Spleen (tissue), 11 donors: ENCODE data around the gene PPP2R5C. TPM values are rescaled to one million over a fixed set of nuclear protein-coding genes. Genes with fewer than 3 reads are reported as not detected.

ENCODE experiments used
- DNase-seq: peaks from one replicate; pipeline ENCODE4 v3.0.0-alpha.2; 2020
- H3K27ac ChIP-seq, 8 donors: fragments of 200-600 bp; sonication (generic) in 7 of 8; 1 replicate in 4 of 8; 2 replicates in 4 of 8; pipeline versions ENCODE4 v1.5.0 to v1.8.0; 2016 to 2021; ENCODE audit warnings: inconsistent platforms in 4 of 8, mild to moderate bottlenecking in 4 of 8, moderate library complexity in 1 of 8
- H3K27me3 ChIP-seq, 7 donors: fragments of 200-600 bp; sonication (generic) in 6 of 7; replicated peaks in 1 of 7; 1 replicate in 4 of 7; 2 replicates in 3 of 7; pipeline versions ENCODE4 v1.5.0 to v1.8.0; 2016 to 2021; ENCODE audit warnings: inconsistent platforms in 3 of 7, mild to moderate bottlenecking in 1 of 7
- H3K36me3 ChIP-seq, 6 donors: fragments of 200-600 bp; sonication (generic) in 5 of 6; 1 replicate in 4 of 6; 2 replicates in 2 of 6; pipeline versions ENCODE4 v1.5.0 to v1.8.0; 2016 to 2021; ENCODE audit warnings: inconsistent platforms in 2 of 6
- H3K4me1 ChIP-seq, 6 donors: fragments of 200-600 bp; sonication (generic) in 5 of 6; 1 replicate in 3 of 6; 2 replicates in 3 of 6; pipeline versions ENCODE4 v1.5.0 to v1.8.0; 2016 to 2021; ENCODE audit warnings: inconsistent platforms in 3 of 6
- H3K4me3 ChIP-seq, 8 donors: fragments of 200-600 bp; sonication (generic) in 7 of 8; 1 replicate in 4 of 8; 2 replicates in 4 of 8; pipeline versions ENCODE4 v1.5.0 to v1.8.0; 2016 to 2021; ENCODE audit warnings: inconsistent platforms in 4 of 8, mild to moderate bottlenecking in 4 of 8, moderate library complexity in 2 of 8
- H3K9me3 ChIP-seq, 8 donors: fragments of 200-600 bp; sonication (generic) in 7 of 8; 1 replicate in 4 of 8; 2 replicates in 4 of 8; pipeline versions ENCODE4 v1.5.0 to v1.8.0; 2016 to 2021; ENCODE audit warnings: inconsistent platforms in 4 of 8
- POLR2A ChIP-seq, 3 donors: fragments of 450-650 bp; IDR thresholded peaks; one replicate each; pipeline ENCODE4 v1.5.1; 2017; ENCODE audit warnings: antibody characterized with exemption in 3 of 3, mild to moderate bottlenecking in 1 of 3
- POLR2AphosphoS5 ChIP-seq, 3 donors: sonication (generic); formaldehyde crosslinking; IDR thresholded peaks; one replicate each; pipeline ENCODE4 v1.5.1; 2017; ENCODE audit warnings: antibody characterized with exemption in 3 of 3
- WGBS, 5 donors: extraction: QIAGEN DNeasy Blood & Tissue Kit in 3 of 5; methylation state at CpG; one replicate each; pipeline versions ENCODE4 v1.1.5 to v1.1.7; 2013 to 2018; 5-methylcytosine and 5-hydroxymethylcytosine counted together
- intact Hi-C: fragments of 100-400 bp; cut with DNase I; formaldehyde crosslinking; loops from one replicate; pipeline ENCODE4 v1.15.0; 2023; ENCODE audit warnings: low total_unique reads
- polyA plus RNA-seq, 3 donors: library from polyadenylated mRNA; stranded (reverse); fragments of 200-250 nt; gene quantifications; one replicate each; pipeline ENCODE4 v1.2.1, GENCODE V29; 2013
- total RNA-seq, 7 donors: library from RNA; depleted of rRNA in 3 of 7; stranded (reverse); fragments of >200 nt in 3 of 7; fragmentation: NEBNext Ultra II Directional in 4 of 7; extraction: Animal tissue kit (Norgen Biotek cat#: 25700) in 4 of 7; gene quantifications; one replicate each; pipeline versions ENCODE4 v1.1.0 to v1.2.1, GENCODE V29; 2016 to 2021
- TF ChIP-seq, protein P1 (sequence below), 11 experiments: fragments of 200-600 bp in 7 of 11; fragments of 450-650 bp in 4 of 11; sonication (generic) in 4 of 11; IDR thresholded peaks in 8 of 11; conservative IDR thresholded peaks in 3 of 11; 1 replicate in 7 of 11; 2 replicates in 4 of 11; pipeline versions ENCODE4 v1.4.0 to v1.8.0; 2016 to 2021; ENCODE audit warnings: antibody characterized with exemption in 11 of 11, inconsistent platforms in 4 of 11, mild to moderate bottlenecking in 1 of 11
- donor health status: healthy with polysubstance abuse.
- donor health status: DM: no; HTN: no; CAD: no; lungs with moderate emphysema.
- donor health status: DM: no; HTN: no; CAD: no.
- donor health status: Bipolar disorder and iron deficiency.
- donor health status: healthy.
- donor health status: DM: no; HTN: no; CAD: no.
- donor health status: DM: yes; HTN: yes; CAD: no.

Gene PPP2R5C
- total and polyA plus RNA-seq, 10 donors = 80.8 to 322 (median 198) TPM

DNA sequence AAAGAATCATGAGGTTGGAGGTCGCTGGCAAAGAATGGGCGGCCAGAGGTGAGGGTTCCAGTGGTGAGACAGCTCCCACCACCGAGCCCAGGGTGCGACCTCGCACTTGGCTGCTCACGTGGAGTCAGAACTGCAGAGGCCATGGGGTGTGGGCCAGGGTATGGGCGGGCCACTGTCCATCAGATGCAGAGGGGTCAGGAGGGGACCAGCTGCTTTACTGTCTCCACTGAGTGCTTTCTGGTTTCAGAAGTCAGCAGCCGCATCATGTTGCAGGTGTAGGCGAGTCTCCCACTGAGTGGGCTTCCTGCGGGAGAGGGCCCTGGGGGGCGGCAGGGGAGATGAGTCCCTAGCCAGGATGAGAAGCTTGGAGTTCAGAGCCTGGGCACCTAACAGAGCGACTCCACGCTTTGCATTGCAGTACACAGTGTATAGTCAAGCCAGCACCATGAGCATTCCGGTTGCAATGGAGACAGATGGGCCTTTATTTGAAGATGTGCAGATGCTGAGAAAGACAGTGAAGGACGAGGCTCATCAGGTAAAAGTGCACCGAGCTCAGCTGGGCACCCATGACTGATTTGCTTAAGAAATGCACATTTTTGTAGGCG is 156.0 kb downstream of the PPP2R5C start:
- Histone ChIP-seq H3K9me3 (no peaks in the 10 kb centered on the region), H3K27ac (no peak overlapping the region), H3K4me3 (no peak overlapping the region), H3K27me3 (no peaks in the 10 kb centered on the region), H3K4me1 (no peaks in the 10 kb centered on the region), H3K36me3 (peaks cover 0 to 97% (median 59%) of the 10 kb centered on the region in 6 donors)
- peak in 2 of 3 donors; percentile 36 to 62 for TF ChIP-seq POLR2AphosphoS5 (IDR thresholded peaks at IDR 0.05)
- TF ChIP-seq, protein P1, sequence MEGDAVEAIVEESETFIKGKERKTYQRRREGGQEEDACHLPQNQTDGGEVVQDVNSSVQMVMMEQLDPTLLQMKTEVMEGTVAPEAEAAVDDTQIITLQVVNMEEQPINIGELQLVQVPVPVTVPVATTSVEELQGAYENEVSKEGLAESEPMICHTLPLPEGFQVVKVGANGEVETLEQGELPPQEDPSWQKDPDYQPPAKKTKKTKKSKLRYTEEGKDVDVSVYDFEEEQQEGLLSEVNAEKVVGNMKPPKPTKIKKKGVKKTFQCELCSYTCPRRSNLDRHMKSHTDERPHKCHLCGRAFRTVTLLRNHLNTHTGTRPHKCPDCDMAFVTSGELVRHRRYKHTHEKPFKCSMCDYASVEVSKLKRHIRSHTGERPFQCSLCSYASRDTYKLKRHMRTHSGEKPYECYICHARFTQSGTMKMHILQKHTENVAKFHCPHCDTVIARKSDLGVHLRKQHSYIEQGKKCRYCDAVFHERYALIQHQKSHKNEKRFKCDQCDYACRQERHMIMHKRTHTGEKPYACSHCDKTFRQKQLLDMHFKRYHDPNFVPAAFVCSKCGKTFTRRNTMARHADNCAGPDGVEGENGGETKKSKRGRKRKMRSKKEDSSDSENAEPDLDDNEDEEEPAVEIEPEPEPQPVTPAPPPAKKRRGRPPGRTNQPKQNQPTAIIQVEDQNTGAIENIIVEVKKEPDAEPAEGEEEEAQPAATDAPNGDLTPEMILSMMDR (IDR thresholded peaks at IDR 0.05 in 8 of 11, conservative IDR thresholded peaks at IDR 0.05 in 3 of 11) = no peak
- TF ChIP-seq POLR2A (IDR thresholded peaks at IDR 0.05) = no peak
- WGBS, 5 donors = 73 to 89% (median 84%) methylated on average over 14 to 17 of the region's 17 CpGs
- peak; percentile 45 for DNase-seq
- intact Hi-C loops = no loop called here

DNA sequence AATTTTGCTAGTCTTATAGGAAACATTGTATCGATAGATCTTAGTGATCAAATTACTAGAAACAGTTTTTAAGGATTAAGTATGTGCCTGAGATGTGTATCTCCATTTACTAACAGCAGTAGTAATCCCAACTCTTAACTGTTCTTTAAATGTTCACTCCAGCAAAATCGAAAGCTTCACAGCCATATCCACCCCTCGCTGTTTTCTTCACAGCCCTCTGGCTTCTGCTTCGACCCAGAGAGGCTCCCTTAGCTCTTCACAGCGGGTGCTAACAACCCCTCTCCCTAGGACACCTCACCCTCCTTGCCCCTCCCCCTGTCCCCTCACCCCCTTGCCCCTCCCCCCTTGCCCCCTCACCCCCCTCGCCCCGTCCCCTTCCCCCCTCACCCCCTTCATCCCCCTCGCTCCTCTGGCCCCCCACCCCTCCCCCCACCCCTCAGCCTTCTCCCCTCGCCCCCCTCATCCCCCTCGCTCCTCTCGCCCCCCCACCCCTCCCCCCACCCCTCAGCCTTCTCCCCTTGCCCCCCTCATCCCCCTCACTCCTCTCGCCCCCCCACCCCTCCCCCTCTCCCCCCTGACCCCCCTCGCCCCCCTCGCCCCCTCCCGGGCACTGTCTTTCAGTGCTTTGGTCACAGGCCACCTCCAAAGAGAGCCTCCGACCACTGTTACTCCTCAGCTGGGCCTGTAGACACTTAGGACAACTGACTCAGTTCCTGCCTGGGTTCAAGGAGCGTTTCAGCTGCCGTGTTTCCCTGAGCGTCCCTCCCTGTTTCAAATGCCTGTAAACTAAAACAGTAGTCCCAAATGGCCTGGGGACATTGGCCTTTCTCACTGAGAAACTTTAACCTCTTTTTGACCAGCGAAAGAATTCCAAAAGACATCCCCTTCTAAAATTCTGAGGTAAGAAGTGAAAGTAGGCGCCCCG is 156.8 kb downstream of the PPP2R5C start:
- no peaks in the 10 kb centered on the region for H3K27me3 ChIP-seq
- H3K9me3 ChIP-seq = no peaks in the 10 kb centered on the region
- H3K4me1 ChIP-seq = no peaks in the 10 kb centered on the region
- intact Hi-C loops = no loop called here
- no peak for TF ChIP-seq POLR2A (IDR thresholded peaks at IDR 0.05)
- TF ChIP-seq POLR2AphosphoS5 (IDR thresholded peaks at IDR 0.05) = no peak
- TF ChIP-seq, protein P1 (IDR thresholded peaks at IDR 0.05 in 8 of 11, conservative IDR thresholded peaks at IDR 0.05 in 3 of 11) = no peak
- no peak overlapping the region for H3K27ac ChIP-seq
- WGBS, 5 donors = 77 to 90% (median 85%) methylated on average over 11 to 19 of the region's 22 CpGs
- DNase-seq = no peak
- no peak overlapping the region for H3K4me3 ChIP-seq
- H3K36me3 ChIP-seq = peaks cover 0 to 97% (median 56%) of the 10 kb centered on the region in 6 donors

DNA sequence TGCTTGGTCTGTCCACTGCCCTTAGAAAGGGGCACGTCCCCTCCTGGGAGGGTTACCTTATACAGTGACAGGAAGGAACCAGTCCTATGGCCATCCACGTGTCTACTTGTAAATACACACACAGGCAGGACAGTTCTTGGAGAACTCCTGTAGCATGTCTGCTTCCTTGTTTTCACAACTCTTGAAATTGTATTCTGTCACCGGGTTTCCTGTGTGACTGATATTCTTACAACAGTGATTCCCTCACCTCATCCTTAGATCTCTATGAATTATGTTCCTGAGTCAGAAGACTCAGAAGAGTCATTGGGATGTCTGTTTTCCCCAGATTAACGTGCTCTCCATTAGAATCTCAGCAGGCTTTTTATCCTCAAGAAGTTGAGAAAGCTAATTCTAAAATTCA is 158.8 kb downstream of the PPP2R5C start:
- Histone ChIP-seq H3K27me3 (no peaks in the 10 kb centered on the region), H3K4me1 (no peaks in the 10 kb centered on the region), H3K4me3 (no peak overlapping the region), H3K9me3 (no peaks in the 10 kb centered on the region), H3K36me3 (peaks cover 2 to 97% (median 50%) of the 10 kb centered on the region in 6 donors), H3K27ac (no peak overlapping the region)
- no peak for DNase-seq
- intact Hi-C loops = no loop called here
- 74 to 87% (median 80%) methylated on average over 4 of the region's 4 CpGs for WGBS, 5 donors
- TF ChIP-seq, protein P1 (IDR thresholded peaks at IDR 0.05 in 8 of 11, conservative IDR thresholded peaks at IDR 0.05 in 3 of 11) = no peak
- no peak for TF ChIP-seq POLR2A (IDR thresholded peaks at IDR 0.05)
- peak in 1 of 3 donors; percentile 4 for TF ChIP-seq POLR2AphosphoS5 (IDR thresholded peaks at IDR 0.05)

DNA sequence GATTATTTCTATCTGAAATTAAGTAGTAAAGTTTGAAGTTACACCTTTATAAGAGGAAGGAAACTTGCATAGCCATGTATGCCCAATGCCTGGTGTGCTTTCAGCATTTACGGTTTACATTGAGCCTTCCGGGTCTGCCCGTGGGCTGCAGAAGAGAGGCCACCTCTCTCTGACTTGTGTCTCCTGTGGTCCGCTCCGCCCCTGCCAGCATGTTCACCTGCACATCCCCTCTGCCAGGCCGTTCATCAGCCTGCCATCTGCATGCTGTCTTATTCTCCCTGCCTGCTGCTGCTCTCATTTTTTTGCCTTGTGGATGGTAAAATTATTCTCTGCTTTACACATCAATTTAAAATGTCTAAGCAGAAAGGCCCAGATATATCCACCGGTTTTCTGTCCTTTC is 161.4 kb downstream of the PPP2R5C start:
- no peaks in the 10 kb centered on the region for H3K27me3 ChIP-seq
- no peak for TF ChIP-seq POLR2A (IDR thresholded peaks at IDR 0.05)
- peak in 2 of 3 donors; percentile 26 to 44 for TF ChIP-seq POLR2AphosphoS5 (IDR thresholded peaks at IDR 0.05)
- H3K4me1 ChIP-seq = peaks cover 0 to 7% (median 0%) of the 10 kb centered on the region in 6 donors
- peaks cover 2 to 94% (median 47%) of the 10 kb centered on the region in 6 donors for H3K36me3 ChIP-seq
- no peaks in the 10 kb centered on the region for H3K9me3 ChIP-seq
- WGBS, 5 donors = 89 to 96% (median 93%) methylated on average over 7 of the region's 7 CpGs
- no peak overlapping the region for H3K27ac ChIP-seq
- DNase-seq = peak; percentile 65
- no peak overlapping the region for H3K4me3 ChIP-seq
- intact Hi-C loops = no loop called here
